H1 (cell line): Measurements from ENCODE around the gene DECR2. TPM values are rescaled to one million over a fixed set of nuclear protein-coding genes. Genes with fewer than 3 reads are reported as not detected.

Experiments
- CTCF ChIA-PET: fragments of 300-600 bp; sonication (Branson Sonifier 250); formaldehyde crosslinking; loops from one replicate; lab custom pipeline; 2021; ENCODE audit not compliant: partially characterized antibody; lab: Charles Lee
- POLR2A ChIA-PET: fragments of 300-600 bp; sonication (Branson Sonifier 250); formaldehyde crosslinking; loops from one replicate; lab custom pipeline; 2021; ENCODE audit warnings: inconsistent platforms; ENCODE audit not compliant: partially characterized antibody; lab: Charles Lee
- DNase-seq, 2 experiments: peaks; one replicate each; pipeline versions ENCODE4 v3.0.0 to v3.0.0-alpha.2; 2010 to 2022; ENCODE audit warnings: low spot score in 2 of 2, low read depth in 1 of 2, mixed read lengths in 1 of 2
- FAIRE-seq: peaks from 2 replicates; lab custom pipeline; 2011; peaks lifted over from hg19 to GRCh38; lab: Jason Lieb, UNC
- H2AFZ ChIP-seq: 2 replicates; pipeline ENCODE4 v1.8.1; 2012; ENCODE audit warnings: low read length, inconsistent platforms
- H2AK5ac ChIP-seq: 2 replicates; pipeline ENCODE4 v1.6.1; 2013; ENCODE audit warnings: low read depth, low read length
- H2BK120ac ChIP-seq: replicated peaks from 2 replicates; pipeline ENCODE3; 2013; ENCODE audit warnings: low read depth, low read length, inconsistent platforms
- H2BK12ac ChIP-seq: 2 replicates; pipeline ENCODE4 v1.6.1; 2013; ENCODE audit warnings: low read depth, low read length
- H2BK15ac ChIP-seq: 2 replicates; pipeline ENCODE4 v1.6.1; 2013; ENCODE audit warnings: low read length
- H2BK20ac ChIP-seq: 2 replicates; pipeline ENCODE4 v1.6.1; 2013; ENCODE audit warnings: low read length
- H2BK5ac ChIP-seq: 2 replicates; pipeline ENCODE4 v1.6.1; 2013; ENCODE audit warnings: low read depth, low read length
- H3K14ac ChIP-seq: 2 replicates; pipeline ENCODE4 v1.6.1; 2013; ENCODE audit warnings: inconsistent platforms; ENCODE audit not compliant: insufficient read length
- H3K18ac ChIP-seq: 2 replicates; pipeline ENCODE4 v1.6.1; 2013; ENCODE audit warnings: low read length; ENCODE audit errors: extremely low read depth
- H3K23ac ChIP-seq: 2 replicates; pipeline ENCODE4 v1.6.1; 2013; ENCODE audit warnings: inconsistent platforms; ENCODE audit not compliant: insufficient read length
- H3K23me2 ChIP-seq: 2 replicates; pipeline ENCODE4 v1.6.1; 2013; ENCODE audit warnings: low read depth, low read length
- H3K27ac ChIP-seq: 2 replicates; pipeline ENCODE4 v1.6.1; 2011; ENCODE audit warnings: low read depth, low read length, inconsistent platforms
- H3K27me3 ChIP-seq, 4 experiments: replicated peaks in 1 of 4; 1 replicate in 1 of 4; 2 replicates in 3 of 4; pipeline versions ENCODE4 v1.6.1 to v1.8.1; 2011 to 2013; ENCODE audit warnings: low read length in 3 of 4, mild to moderate bottlenecking in 3 of 4, inconsistent platforms in 2 of 4, mixed read lengths in 2 of 4, moderate library complexity in 1 of 4; ENCODE audit not compliant: control insufficient read depth in 3 of 4, insufficient read depth in 3 of 4; ENCODE audit errors: extremely low read depth in 1 of 4
- H3K36me3 ChIP-seq, 4 experiments: 2 replicates each; pipeline versions ENCODE4 v1.6.1 to v1.8.1; 2011 to 2013; ENCODE audit warnings: mild to moderate bottlenecking in 4 of 4, low read length in 3 of 4, moderate library complexity in 2 of 4, control low read depth in 1 of 4, inconsistent platforms in 1 of 4; ENCODE audit not compliant: insufficient read depth in 4 of 4, control insufficient read depth in 2 of 4
- H3K4ac ChIP-seq: replicated peaks from 2 replicates; pipeline ENCODE3; 2013; ENCODE audit warnings: low read length, low read depth, mixed read lengths, inconsistent platforms; ENCODE audit not compliant: insufficient read length
- H3K4me1 ChIP-seq, 4 experiments: replicated peaks in 1 of 4; 1 replicate in 1 of 4; 2 replicates in 3 of 4; pipeline versions ENCODE4 v1.6.1 to v1.8.1; 2011 to 2013; ENCODE audit warnings: low read length in 3 of 4, inconsistent platforms in 2 of 4, mixed read lengths in 1 of 4; ENCODE audit not compliant: insufficient read depth in 4 of 4, control insufficient read depth in 3 of 4
- H3K4me2 ChIP-seq, 2 experiments: 2 replicates each; pipeline versions ENCODE4 v1.6.1 to v1.8.1; 2011 to 2013; ENCODE audit warnings: low read depth in 2 of 2, low read length in 2 of 2, control low read depth in 1 of 2, inconsistent platforms in 1 of 2, mild to moderate bottlenecking in 1 of 2; ENCODE audit not compliant: insufficient read depth in 1 of 2
- H3K4me3 ChIP-seq, 4 experiments: fragments of 200-600, 300-600 bp in 1 of 4; sonication (generic), shearing (Covaris generic), sonication (Bioruptor Twin) in 1 of 4; 2 replicates each; pipeline versions ENCODE4 v1.5.1 to v1.8.1; 2011 to 2016; ENCODE audit warnings: low read length in 4 of 4, low read depth in 3 of 4, control low read depth in 2 of 4, inconsistent platforms in 2 of 4, mild to moderate bottlenecking in 2 of 4, mixed read lengths in 1 of 4, moderate library complexity in 1 of 4; ENCODE audit not compliant: insufficient read depth in 2 of 4; ENCODE audit errors: extremely low read depth in 1 of 4
- H3K56ac ChIP-seq: replicated peaks from 2 replicates; pipeline ENCODE3; 2013; ENCODE audit warnings: low read depth, mild to moderate bottlenecking, mixed read lengths, low read length, inconsistent platforms; ENCODE audit not compliant: insufficient read length
- H3K79me1 ChIP-seq: 2 replicates; pipeline ENCODE4 v1.6.1; 2013; ENCODE audit warnings: low read depth, low read length, control low read depth
- H3K79me2 ChIP-seq, 2 experiments: 2 replicates each; pipeline versions ENCODE4 v1.6.1 to v1.8.1; 2012 to 2013; ENCODE audit warnings: low read length in 2 of 2, mild to moderate bottlenecking in 2 of 2, inconsistent platforms in 1 of 2; ENCODE audit not compliant: insufficient read depth in 2 of 2, control insufficient read depth in 1 of 2
- H3K9ac ChIP-seq, 4 experiments: replicated peaks in 1 of 4; 1 replicate in 1 of 4; 2 replicates in 3 of 4; pipeline versions ENCODE4 v1.6.1 to v1.8.1; 2011 to 2013; ENCODE audit warnings: low read depth in 3 of 4, low read length in 3 of 4, control low read depth in 2 of 4, mild to moderate bottlenecking in 2 of 4, moderate library complexity in 2 of 4, inconsistent platforms in 1 of 4; ENCODE audit errors: extremely low read depth in 1 of 4
- H3K9me3 ChIP-seq, 2 experiments: 2 replicates each; pipeline versions ENCODE4 v1.6.1 to v1.8.1; 2012 to 2013; ENCODE audit warnings: mild to moderate bottlenecking in 2 of 2, moderate library complexity in 2 of 2, control low read depth in 1 of 2, inconsistent platforms in 1 of 2, low read depth in 1 of 2, low read length in 1 of 2, mixed read lengths in 1 of 2; ENCODE audit not compliant: insufficient read depth in 2 of 2
- H4K20me1 ChIP-seq, 2 experiments: replicated peaks in 1 of 2; 2 replicates each; pipeline versions ENCODE3 to v1.8.1; 2011 to 2013; ENCODE audit warnings: inconsistent platforms in 2 of 2, low read length in 2 of 2, mild to moderate bottlenecking in 1 of 2; ENCODE audit not compliant: insufficient read depth in 2 of 2, control insufficient read depth in 1 of 2
- H4K5ac ChIP-seq: 2 replicates; pipeline ENCODE4 v1.6.1; 2013; ENCODE audit warnings: low read length, low read depth, mixed read lengths, inconsistent platforms; ENCODE audit not compliant: insufficient read length
- H4K8ac ChIP-seq: 2 replicates; pipeline ENCODE4 v1.8.0; 2013; ENCODE audit warnings: mild to moderate bottlenecking, moderate library complexity, low read length, inconsistent platforms; ENCODE audit not compliant: insufficient read depth; ENCODE audit errors: extremely low read depth
- H4K91ac ChIP-seq: replicated peaks from 2 replicates; pipeline ENCODE3; 2013; ENCODE audit warnings: low read length, mixed read lengths, inconsistent platforms; ENCODE audit not compliant: insufficient read length
- EGR1 ChIP-seq: IDR thresholded peaks from 2 replicates; pipeline ENCODE4 v1.6.1; 2011; ENCODE audit warnings: low read depth, low read length, borderline replicate concordance
- EP300 ChIP-seq, 2 experiments: IDR thresholded peaks; 1 replicate in 1 of 2; 2 replicates in 1 of 2; pipeline ENCODE4 v1.6.1; 2011 to 2012; ENCODE audit warnings: low read depth in 2 of 2, low read length in 2 of 2, mild to moderate bottlenecking in 2 of 2, borderline replicate concordance in 1 of 2, inconsistent platforms in 1 of 2, moderate library complexity in 1 of 2
- WGBS, 2 experiments: shearing (Covaris generic) in 1 of 2; methylation state at CpG; one replicate each; pipeline versions ENCODE4 v1.1.6 to v1.1.7; 2013 to 2015; ENCODE audit warnings: low lambda C conversion rate in 2 of 2, mixed read lengths in 2 of 2, inconsistent platforms in 1 of 2, low coverage in 1 of 2, missing lambda C conversion rate in 1 of 2; ENCODE audit not compliant: insufficient replicate concordance in 2 of 2, insufficient coverage in 1 of 2, insufficient read length in 1 of 2; ENCODE audit errors: extremely low coverage in 1 of 2, missing lambda C conversion rate in 1 of 2; 5-methylcytosine and 5-hydroxymethylcytosine counted together
- polyA plus RNA-seq, 7 experiments: library from polyadenylated mRNA; depleted of rRNA in 3 of 7; stranded (reverse) in 5 of 7; unstranded in 2 of 7; fragments of >200 nt in 5 of 7; fragments of 200-250 nt in 2 of 7; gene quantifications; 1 replicate in 5 of 7; 2 replicates in 1 of 7; 4 replicates in 1 of 7; pipeline versions ENCODE4 v1.2.1 to v1.2.3, GENCODE V29; 2011 to 2013; ENCODE audit warnings: missing spikeins in 2 of 7, mixed read lengths in 2 of 7
- total RNA-seq: library from RNA; stranded (reverse); fragmentation: NEBNext Ultra II Directional; extraction: Animal tissue kit (Norgen Biotek cat#: 25700); gene quantifications from 2 replicates; pipeline ENCODE4 v1.2.1, GENCODE V29; 2021

Gene DECR2
- total and polyA plus RNA-seq, 2 of the 8 experiments (the other 6 are each of a cell fraction or from before 2014, with no cell fraction given), result 28.2 to 39.9 TPM

DNA sequence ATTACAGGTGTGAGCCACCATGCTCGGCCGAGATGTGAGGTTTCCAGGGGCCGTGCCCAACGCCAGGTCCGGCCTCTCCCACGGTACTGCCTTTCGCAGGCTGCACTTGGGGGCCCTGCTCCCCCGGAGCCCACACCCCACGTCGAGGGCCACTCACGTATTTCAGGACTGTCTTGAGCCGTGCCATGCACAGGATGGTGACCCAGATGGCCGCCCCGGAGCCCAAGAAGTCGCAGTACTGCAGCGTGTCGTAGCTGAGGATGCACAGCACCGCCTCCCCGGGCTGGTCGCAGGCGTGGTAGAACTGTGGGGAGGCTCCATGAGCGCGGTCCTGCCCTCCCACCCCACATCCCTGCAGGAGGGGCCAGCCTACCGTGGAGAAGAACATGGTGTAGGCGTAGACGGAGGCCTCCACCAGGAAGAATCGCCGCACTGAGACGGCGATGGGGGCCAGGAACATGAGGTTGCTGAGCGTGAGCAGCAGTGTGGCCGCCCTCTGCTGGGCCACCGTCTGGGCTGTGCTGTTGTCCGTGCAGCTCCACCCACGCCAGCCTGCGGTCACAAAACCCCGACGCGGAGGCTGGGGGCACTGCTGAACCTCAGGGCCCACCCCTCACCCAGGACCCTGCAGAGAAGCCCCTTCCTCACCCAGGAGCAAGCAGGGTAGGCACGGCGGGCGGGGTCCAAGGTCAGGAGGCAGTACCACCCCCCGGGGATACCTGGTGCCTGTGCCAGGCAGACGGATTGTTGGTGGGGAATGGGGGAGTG lies 27.7 kb upstream of the DECR2 start:
- Histone ChIP-seq H4K91ac (no peak overlapping the region), H3K4me3 (no peak overlapping the region), H3K18ac (no peak overlapping the region), H4K8ac (no peak overlapping the region), H2AFZ (no peak overlapping the region), H4K5ac (no peak overlapping the region), H3K56ac (no peak overlapping the region), H3K27me3 (no peaks in the 10 kb centered on the region), H3K79me2 (peaks cover 0 to 7% of the 10 kb centered on the region in 2 experiments; a peak in 1 of 4 replicates), H2BK120ac (no peak overlapping the region), H3K36me3 (peaks cover 21 to 57% (median 30%) of the 10 kb centered on the region in 4 experiments), H2BK12ac (no peak overlapping the region), H3K9ac (no peak overlapping the region), H2AK5ac (no peak overlapping the region), H3K27ac (no peak overlapping the region), H2BK15ac (no peak overlapping the region), H3K14ac (no peak overlapping the region), H2BK5ac (no peak overlapping the region), H3K23me2 (no peaks in the 10 kb centered on the region; the same call in 1 of the 2 replicates), H3K23ac (no peak overlapping the region), H3K4ac (no peak overlapping the region), H2BK20ac (no peak overlapping the region), H4K20me1 (peaks cover 9 to 43% of the 10 kb centered on the region in 2 experiments), H3K9me3 (no peaks in the 10 kb centered on the region), H3K4me1 (peaks cover 0 to 16% (median 11%) of the 10 kb centered on the region in 4 experiments; a peak in 5 of 7 replicates), H3K79me1 (no peaks in the 10 kb centered on the region; the same call in 1 of the 2 replicates), H3K4me2 (no peak overlapping the region)
- no peak for FAIRE-seq
- WGBS, 2 experiments, result 89% methylated on average over 24 of the region's 44 CpGs; no CpG with 5 or more reads in 1 of the 2 experiments
- no peak for DNase-seq
- CTCF ChIA-PET, result no interaction called here
- POLR2A ChIA-PET, result interaction anchor here (1.4 to 1.5 kb wide), 2 partner anchors 10 kb away, joined by 5 to 6 read pairs; no protein-coding TSS in a partner anchor
- TF ChIP-seq EP300 (IDR thresholded peaks at IDR 0.05; ENCODE audit: borderline replicate concordance in 1 of 2, low read depth in 2 of 2, low read length in 2 of 2) (no peak), EGR1 (no peak)
